ENCODE results near the gene HELQ. TPM values are rescaled to one million over a fixed set of nuclear protein-coding genes. Genes with fewer than 3 reads are reported as not detected.
"Not testable (repeated sequence)": the region's sequence is repeated elsewhere in the genome, so short reads cannot be mapped to it uniquely, and the experiment has no call there.

The HELQ gene
- total and polyA plus RNA-seq, 2 of the 13 experiments (the other 11 are each of a cell fraction or from before 2014, with no cell fraction given) = 6.6 to 10.8 TPM

DNA sequence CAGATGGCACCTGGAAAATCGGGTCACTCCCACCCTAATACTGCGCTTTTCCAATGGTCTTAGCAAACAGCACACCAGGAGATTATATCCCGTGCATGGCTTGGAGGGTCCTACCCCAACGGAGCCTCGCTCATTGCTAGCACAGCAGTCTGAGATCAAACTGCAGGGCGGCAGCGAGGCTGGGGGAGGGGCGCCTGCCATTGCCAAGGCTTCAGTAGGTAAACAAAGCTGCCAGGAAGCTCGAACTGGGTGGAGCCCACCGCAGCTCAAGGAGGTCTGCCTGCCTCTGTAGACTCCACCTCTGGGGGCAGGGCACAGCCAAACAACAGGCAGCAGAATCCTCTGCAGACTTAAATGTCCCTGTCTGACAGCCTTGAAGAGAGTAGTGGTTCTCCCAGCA lies 57.5 kb downstream of the HELQ start:
- WGBS (ENCODE audit: low lambda C conversion rate) = 0% methylated on average over 1 of the region's 10 CpGs
- H3K27me3 ChIP-seq (ENCODE audit: control insufficient read depth in 1 of 2, insufficient read depth in 2 of 2, low read length in 2 of 2); CTCF ChIA-PET (ENCODE audit: low intra/inter-chr PET ratio, low total read pairs); H3K9ac ChIP-seq (ENCODE audit: insufficient read depth, low read depth, low read length); H4K20me1 ChIP-seq (ENCODE audit: insufficient read depth, low read length); intact Hi-C loops (cut with micrococcal nuclease; ENCODE audit: unreplicated experiment); H3K27ac ChIP-seq (ENCODE audit: extremely low read length, insufficient read depth, low read length); H3K4me1 ChIP-seq (ENCODE audit: insufficient read depth, low read length); in situ Hi-C loops (cut with HindIII; ENCODE audit: extremely low pct_ligation_motif_present, low pct_unique_long_range_greater_than_20kb); ATAC-seq; H3K4me2 ChIP-seq (ENCODE audit: low read depth, low read length); DNase-seq (ENCODE audit: low spot score); H3K79me2 ChIP-seq (ENCODE audit: insufficient read depth, low read length); H3K9me3 ChIP-seq (ENCODE audit: low read length); BruUV-seq (replicated peaks); H2AFZ ChIP-seq (ENCODE audit: low read length); POLR2A ChIA-PET; H3K4me3 ChIP-seq (replicated peaks in 1 of 3; ENCODE audit: insufficient read depth in 1 of 3, low read depth in 2 of 3, low read length in 3 of 3); H3K36me3 ChIP-seq (replicated peaks in 1 of 2; ENCODE audit: control insufficient read depth in 1 of 2, insufficient read depth in 2 of 2, low read length in 2 of 2); FAIRE-seq; TF ChIP-seq FOXA1 (IDR thresholded peaks at IDR 0.05): not testable (repeated sequence)
- TF ChIP-seq FOXA3 (CRISPR knock-in tag; IDR thresholded peaks at IDR 0.05) = 0 out of 2 replicates have a peak, but pooled peaks have one; percentile 11
- TF ChIP-seq FOXA1 (CRISPR knock-in tag; IDR thresholded peaks at IDR 0.05) = 0 out of 2 replicates have a peak, but pooled peaks have one; percentile 26
- TF ChIP-seq, protein P1, sequence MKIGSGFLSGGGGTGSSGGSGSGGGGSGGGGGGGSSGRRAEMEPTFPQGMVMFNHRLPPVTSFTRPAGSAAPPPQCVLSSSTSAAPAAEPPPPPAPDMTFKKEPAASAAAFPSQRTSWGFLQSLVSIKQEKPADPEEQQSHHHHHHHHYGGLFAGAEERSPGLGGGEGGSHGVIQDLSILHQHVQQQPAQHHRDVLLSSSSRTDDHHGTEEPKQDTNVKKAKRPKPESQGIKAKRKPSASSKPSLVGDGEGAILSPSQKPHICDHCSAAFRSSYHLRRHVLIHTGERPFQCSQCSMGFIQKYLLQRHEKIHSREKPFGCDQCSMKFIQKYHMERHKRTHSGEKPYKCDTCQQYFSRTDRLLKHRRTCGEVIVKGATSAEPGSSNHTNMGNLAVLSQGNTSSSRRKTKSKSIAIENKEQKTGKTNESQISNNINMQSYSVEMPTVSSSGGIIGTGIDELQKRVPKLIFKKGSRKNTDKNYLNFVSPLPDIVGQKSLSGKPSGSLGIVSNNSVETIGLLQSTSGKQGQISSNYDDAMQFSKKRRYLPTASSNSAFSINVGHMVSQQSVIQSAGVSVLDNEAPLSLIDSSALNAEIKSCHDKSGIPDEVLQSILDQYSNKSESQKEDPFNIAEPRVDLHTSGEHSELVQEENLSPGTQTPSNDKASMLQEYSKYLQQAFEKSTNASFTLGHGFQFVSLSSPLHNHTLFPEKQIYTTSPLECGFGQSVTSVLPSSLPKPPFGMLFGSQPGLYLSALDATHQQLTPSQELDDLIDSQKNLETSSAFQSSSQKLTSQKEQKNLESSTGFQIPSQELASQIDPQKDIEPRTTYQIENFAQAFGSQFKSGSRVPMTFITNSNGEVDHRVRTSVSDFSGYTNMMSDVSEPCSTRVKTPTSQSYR (CRISPR knock-in tag; IDR thresholded peaks at IDR 0.05; ENCODE audit: borderline replicate concordance) = peak; percentile 84
- TF ChIP-seq ARID5B (CRISPR knock-in tag; IDR thresholded peaks at IDR 0.05) = 0 out of 2 replicates have a peak, but pooled peaks have one; percentile 26
